Breast epithelium (tissue), 4 donors: ENCODE results near the gene FHIT. TPM values are rescaled to one million over a fixed set of nuclear protein-coding genes. Genes with fewer than 3 reads are reported as not detected.

ENCODE experiments used
- DNase-seq, 2 donors: peaks; one replicate each; pipeline ENCODE4 v3.0.0-alpha.2; 2019; ENCODE audit warnings: low spot score in 2 of 2
- H3K27ac ChIP-seq, 2 donors: fragments of 200-600 bp; sonication (generic) in 1 of 2; one replicate each; pipeline ENCODE4 v1.5.1; 2016 to 2019; ENCODE audit warnings: mild to moderate bottlenecking in 1 of 2
- H3K27me3 ChIP-seq, 2 donors: fragments of 200-600 bp; sonication (generic) in 1 of 2; one replicate each; pipeline versions ENCODE4 v1.5.1 to v1.6.0; 2017 to 2019; ENCODE audit warnings: control low read depth in 1 of 2, mild to moderate bottlenecking in 1 of 2
- H3K36me3 ChIP-seq: fragments of 200-600 bp; one replicate; pipeline ENCODE4 v1.5.1; 2019
- H3K4me1 ChIP-seq, 2 donors: fragments of 200-600 bp; sonication (generic); one replicate each; pipeline ENCODE4 v1.5.1; 2016 to 2019; ENCODE audit warnings: control low read depth in 1 of 2
- H3K4me3 ChIP-seq, 3 donors: fragments of 200-600 bp; sonication (generic); 1 replicate in 2 of 3; 2 replicates in 1 of 3; pipeline ENCODE4 v1.5.1; 2016 to 2019; ENCODE audit warnings: mild to moderate bottlenecking in 3 of 3, moderate library complexity in 2 of 3
- H3K9me3 ChIP-seq, 2 donors: fragments of 200-600 bp; sonication (generic) in 1 of 2; one replicate each; pipeline ENCODE4 v1.5.1; 2016 to 2019; ENCODE audit warnings: control low read depth in 1 of 2
- POLR2A ChIP-seq: fragments of 450-650 bp; IDR thresholded peaks from one replicate; pipeline ENCODE4 v1.6.1; 2016; ENCODE audit warnings: antibody characterized with exemption, mild to moderate bottlenecking, moderate library complexity
- POLR2AphosphoS5 ChIP-seq, 3 donors: sonication (generic); formaldehyde crosslinking; IDR thresholded peaks; one replicate each; pipeline ENCODE4 v1.6.1; 2017; ENCODE audit warnings: antibody characterized with exemption in 3 of 3
- intact Hi-C: fragments of 100-400 bp; cut with DNase I; formaldehyde crosslinking; loops from one replicate; pipeline ENCODE4 v1.15.1; 2023; ENCODE audit warnings: low total_unique reads
- total RNA-seq, 3 donors: library from RNA; depleted of rRNA; stranded (reverse); fragments of >200 nt; gene quantifications; one replicate each; pipeline ENCODE4 v1.1.0, GENCODE V29; 2016
- TF ChIP-seq, protein P1 (sequence below), 3 donors: fragments of 450-650 bp; IDR thresholded peaks; one replicate each; pipeline ENCODE4 v1.5.1; 2016 to 2017; ENCODE audit warnings: antibody characterized with exemption in 3 of 3, mild to moderate bottlenecking in 3 of 3, moderate library complexity in 3 of 3

Gene FHIT
- total RNA-seq, 3 donors from 2014 or later = 9.0 to 19.2 (median 17.7) TPM

DNA sequence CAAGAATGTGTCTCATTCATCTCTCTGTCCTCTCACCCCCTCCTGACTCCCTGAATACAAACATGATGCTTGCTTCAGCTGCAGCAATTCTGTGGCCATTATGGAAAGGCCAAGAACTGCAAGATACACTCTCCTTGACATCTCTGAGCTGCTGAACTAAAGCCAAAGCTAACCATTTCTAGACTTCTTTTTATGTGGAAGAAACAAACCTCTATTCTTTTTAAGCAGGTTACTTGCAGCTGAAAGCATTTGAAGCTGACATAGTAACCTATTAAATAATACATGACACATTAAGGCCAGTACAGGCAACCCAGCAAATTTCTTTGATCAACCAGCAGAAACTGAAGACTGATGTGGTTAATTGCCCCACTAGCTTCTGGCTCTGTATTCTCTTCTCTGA lies 17.5 kb downstream of the FHIT start:
- Histone ChIP-seq H3K4me3 (no peak overlapping the region), H3K4me1 (no peaks in the 10 kb centered on the region), H3K36me3 (no peaks in the 10 kb centered on the region), H3K27ac (no peak overlapping the region), H3K27me3 (no peaks in the 10 kb centered on the region), H3K9me3 (no peaks in the 10 kb centered on the region)
- no peak for TF ChIP-seq POLR2AphosphoS5 (IDR thresholded peaks at IDR 0.05)
- TF ChIP-seq, protein P1, sequence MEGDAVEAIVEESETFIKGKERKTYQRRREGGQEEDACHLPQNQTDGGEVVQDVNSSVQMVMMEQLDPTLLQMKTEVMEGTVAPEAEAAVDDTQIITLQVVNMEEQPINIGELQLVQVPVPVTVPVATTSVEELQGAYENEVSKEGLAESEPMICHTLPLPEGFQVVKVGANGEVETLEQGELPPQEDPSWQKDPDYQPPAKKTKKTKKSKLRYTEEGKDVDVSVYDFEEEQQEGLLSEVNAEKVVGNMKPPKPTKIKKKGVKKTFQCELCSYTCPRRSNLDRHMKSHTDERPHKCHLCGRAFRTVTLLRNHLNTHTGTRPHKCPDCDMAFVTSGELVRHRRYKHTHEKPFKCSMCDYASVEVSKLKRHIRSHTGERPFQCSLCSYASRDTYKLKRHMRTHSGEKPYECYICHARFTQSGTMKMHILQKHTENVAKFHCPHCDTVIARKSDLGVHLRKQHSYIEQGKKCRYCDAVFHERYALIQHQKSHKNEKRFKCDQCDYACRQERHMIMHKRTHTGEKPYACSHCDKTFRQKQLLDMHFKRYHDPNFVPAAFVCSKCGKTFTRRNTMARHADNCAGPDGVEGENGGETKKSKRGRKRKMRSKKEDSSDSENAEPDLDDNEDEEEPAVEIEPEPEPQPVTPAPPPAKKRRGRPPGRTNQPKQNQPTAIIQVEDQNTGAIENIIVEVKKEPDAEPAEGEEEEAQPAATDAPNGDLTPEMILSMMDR (IDR thresholded peaks at IDR 0.05) = no peak
- TF ChIP-seq POLR2A = no peak
- intact Hi-C loops = no loop called here
- DNase-seq = no peak

DNA sequence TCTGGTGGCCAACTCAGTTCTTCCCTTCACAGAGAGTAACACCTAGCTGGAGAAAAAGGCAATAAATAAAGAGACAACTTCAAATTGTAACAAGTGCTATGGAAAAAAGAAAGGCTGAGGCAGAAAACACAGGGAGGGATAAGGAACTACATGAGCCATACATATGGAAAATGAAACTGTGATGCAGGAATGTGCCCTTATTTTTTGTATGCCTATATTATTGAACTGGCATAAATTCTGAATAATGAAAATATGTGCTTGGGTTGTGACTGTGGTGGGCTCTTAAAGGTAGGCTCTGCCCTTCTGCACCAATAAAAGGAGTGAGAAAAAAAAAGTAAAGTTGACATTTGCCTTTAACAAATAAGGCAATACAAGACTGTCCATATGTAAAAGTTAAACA lies 19.6 kb downstream of the FHIT start:
- H3K4me3 ChIP-seq = no peak overlapping the region
- H3K9me3 ChIP-seq = no peaks in the 10 kb centered on the region
- no peak for DNase-seq
- H3K4me1 ChIP-seq = no peaks in the 10 kb centered on the region
- no peaks in the 10 kb centered on the region for H3K27me3 ChIP-seq
- H3K36me3 ChIP-seq = no peaks in the 10 kb centered on the region
- intact Hi-C loops = no loop called here
- no peak overlapping the region for H3K27ac ChIP-seq
- no peak for TF ChIP-seq POLR2A
- TF ChIP-seq POLR2AphosphoS5 (IDR thresholded peaks at IDR 0.05) = no peak
- TF ChIP-seq, protein P1 (IDR thresholded peaks at IDR 0.05) = no peak

DNA sequence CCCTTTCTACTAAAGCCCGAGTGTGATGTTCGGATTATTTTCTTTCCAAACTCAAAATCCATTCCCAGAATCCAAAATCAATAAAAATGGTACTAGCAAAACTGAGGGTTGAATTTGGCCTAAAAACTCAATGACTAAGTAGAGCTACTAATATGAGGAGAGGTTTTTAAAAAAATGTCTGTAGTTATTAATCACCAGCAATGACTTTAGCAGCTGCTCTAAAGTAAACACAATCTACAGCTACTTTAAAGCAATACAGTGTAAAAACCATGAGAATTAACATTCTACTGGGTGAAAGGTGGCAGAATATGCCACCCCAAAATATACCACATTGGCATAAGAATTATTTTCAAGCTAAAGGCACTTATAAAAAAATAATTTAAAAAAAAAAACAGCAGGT lies 23.5 kb downstream of the FHIT start:
- TF ChIP-seq POLR2A (no peak), POLR2AphosphoS5 (IDR thresholded peaks at IDR 0.05) (no peak)
- TF ChIP-seq, protein P1 (IDR thresholded peaks at IDR 0.05) = no peak
- Histone ChIP-seq H3K27me3 (no peaks in the 10 kb centered on the region), H3K4me3 (no peak overlapping the region), H3K9me3 (no peaks in the 10 kb centered on the region), H3K36me3 (no peaks in the 10 kb centered on the region), H3K4me1 (no peaks in the 10 kb centered on the region), H3K27ac (no peak overlapping the region)
- no peak for DNase-seq
- intact Hi-C loops = no loop called here

DNA sequence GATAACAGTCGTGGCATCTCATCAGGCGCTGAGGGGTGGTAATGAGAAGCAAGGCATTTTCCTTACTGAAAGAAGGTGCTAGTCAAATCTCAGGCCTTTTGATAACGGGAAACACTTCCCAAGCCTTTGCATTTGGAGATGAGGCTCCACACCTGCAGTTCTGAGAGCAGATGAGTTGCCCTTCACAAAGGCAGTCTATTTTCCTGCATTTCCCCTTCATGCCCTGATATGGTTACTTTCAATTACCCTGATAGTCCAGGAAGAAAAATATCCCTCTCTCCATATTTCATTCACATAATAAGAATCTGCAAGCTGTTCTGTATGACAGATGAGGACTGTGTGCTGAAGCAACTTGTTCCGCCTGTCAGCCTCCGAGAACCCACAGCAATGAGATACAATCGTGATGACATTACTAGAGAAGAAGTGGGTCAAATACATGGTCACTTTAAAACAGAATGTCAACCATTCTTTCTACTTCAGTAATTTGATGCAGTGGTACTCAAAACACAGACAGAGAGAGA lies 25.0 kb downstream of the FHIT start:
- Histone ChIP-seq H3K4me1 (no peaks in the 10 kb centered on the region), H3K36me3 (no peaks in the 10 kb centered on the region)

DNA sequence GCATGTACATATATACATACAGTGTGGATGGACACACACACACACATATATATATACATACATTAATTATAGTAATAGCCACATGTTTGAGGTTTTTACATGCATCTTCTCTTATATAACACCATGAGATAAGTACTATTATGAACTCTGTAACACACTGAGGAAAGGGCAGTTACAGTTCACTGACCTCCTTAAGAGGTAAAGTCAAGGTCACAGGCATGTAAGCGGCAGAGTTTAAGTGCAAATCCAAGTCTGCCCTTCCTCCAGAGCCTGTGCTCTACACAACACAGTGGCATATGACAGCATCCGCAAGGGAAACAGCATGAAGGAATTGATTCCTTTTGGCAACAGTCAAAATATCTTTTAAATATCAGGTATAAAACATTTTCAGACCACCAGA lies 26.4 kb downstream of the FHIT start:
- Histone ChIP-seq H3K9me3 (no peaks in the 10 kb centered on the region), H3K4me3 (no peak overlapping the region), H3K27me3 (no peaks in the 10 kb centered on the region), H3K4me1 (no peaks in the 10 kb centered on the region), H3K27ac (no peak overlapping the region), H3K36me3 (no peaks in the 10 kb centered on the region)
- TF ChIP-seq POLR2A = no peak
- TF ChIP-seq, protein P1 (IDR thresholded peaks at IDR 0.05) = no peak
- intact Hi-C loops = no loop called here
- DNase-seq = no peak

More for the DNA sequence above, 25.0 kb downstream of the FHIT start:
- DNase-seq = no peak
- no peaks in the 10 kb centered on the region for H3K9me3 ChIP-seq
- TF ChIP-seq POLR2AphosphoS5 (IDR thresholded peaks at IDR 0.05) (no peak), POLR2A (no peak)
- TF ChIP-seq, protein P1 (IDR thresholded peaks at IDR 0.05) = no peak
- H3K27me3 ChIP-seq = no peaks in the 10 kb centered on the region
- H3K4me3 ChIP-seq = no peak overlapping the region
- intact Hi-C loops = no loop called here
- no peak overlapping the region for H3K27ac ChIP-seq
